ENCODE data around the gene APOL3. TPM values are rescaled to one million over a fixed set of nuclear protein-coding genes. Genes with fewer than 3 reads are reported as not detected.
"Not testable (repeated sequence)": the region's sequence is repeated elsewhere in the genome, so short reads cannot be mapped to it uniquely, and the experiment has no call there.

Gene APOL3
- total RNA-seq, 1 donor from 2014 or later: 131 TPM

DNA sequence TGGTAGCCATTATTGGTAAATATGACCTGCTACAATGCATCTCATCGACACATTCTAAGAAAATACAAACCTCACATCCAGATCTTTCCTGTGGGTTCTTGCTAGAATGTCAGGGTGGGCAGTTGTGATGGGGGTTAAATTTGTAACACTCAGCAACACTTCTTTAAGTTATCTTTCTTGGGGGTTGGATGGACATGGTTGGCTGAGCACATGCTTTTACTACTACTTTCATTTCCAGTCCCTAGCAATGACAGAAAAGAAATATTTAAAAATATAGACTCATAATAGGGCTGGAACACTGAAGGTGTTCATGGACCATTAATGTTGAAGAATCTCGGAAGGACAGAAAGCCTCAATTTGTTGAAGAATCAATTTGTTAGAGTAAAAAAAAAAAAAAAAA, 57.6 kb downstream of the APOL3 start:
- intact Hi-C loops (cut with micrococcal nuclease): no loop called here

GRCh38 chr22:36101756-36102155, 58.8 kb downstream of the APOL3 start:
- intact Hi-C loops (cut with micrococcal nuclease): no loop called here

DNA sequence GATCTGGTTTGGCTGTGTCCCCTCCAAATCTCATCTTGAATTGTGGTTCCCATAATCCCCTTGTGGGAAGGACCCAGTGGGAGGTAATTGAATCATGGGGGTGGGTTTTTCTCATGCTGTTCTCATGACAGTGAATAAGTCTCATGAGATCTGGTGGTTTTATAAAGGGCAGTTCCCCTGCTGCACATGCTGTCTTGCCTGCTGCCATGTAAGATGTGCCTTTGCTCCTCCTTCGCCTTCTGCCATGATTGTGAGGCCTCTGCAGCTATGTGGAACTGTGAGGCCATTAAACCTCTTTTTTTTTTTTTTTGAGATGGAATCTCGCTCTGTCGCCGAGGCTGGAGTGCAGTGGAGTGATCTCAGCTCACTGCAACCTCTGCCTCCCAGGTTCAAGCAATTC, 59.6 kb downstream of the APOL3 start:
- intact Hi-C loops (cut with micrococcal nuclease): not testable (repeated sequence)

GRCh38 chr22:36100134-36100824, 60.3 kb downstream of the APOL3 start:
- intact Hi-C loops (cut with micrococcal nuclease): no loop called here

DNA sequence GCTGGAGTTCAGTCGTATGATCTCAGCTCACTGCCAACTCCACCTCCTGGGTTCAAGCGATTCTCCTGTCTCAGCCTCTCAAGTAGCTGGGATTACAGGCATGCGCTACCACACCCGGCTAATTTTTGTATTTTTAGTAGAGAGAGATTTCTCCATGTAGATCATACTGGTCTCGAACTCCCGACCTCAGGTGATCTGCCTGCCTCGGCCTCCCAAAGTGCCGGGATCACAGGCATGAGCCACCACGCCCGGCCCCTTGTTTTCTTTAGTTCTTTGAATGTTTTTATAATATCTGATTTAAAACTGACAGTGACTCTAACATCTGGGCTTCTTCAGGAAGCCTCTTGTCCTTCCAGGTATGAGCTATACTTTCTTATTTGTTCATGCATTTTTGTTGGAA, 61.0 kb downstream of the APOL3 start:
- intact Hi-C loops (cut with micrococcal nuclease): not testable (repeated sequence)

GRCh38 chr22:36097880-36098279, 62.7 kb downstream of the APOL3 start:
- intact Hi-C loops (cut with micrococcal nuclease): no loop called here

GRCh38 chr22:36090772-36091171, 69.8 kb downstream of the APOL3 start:
- intact Hi-C loops (cut with micrococcal nuclease): not testable (repeated sequence)

Other genes starting within 250 kb of the APOL3 start
- gene RBFOX2, start 131.9 kb downstream of the APOL3 start, total RNA-seq: 0.98 and 1.0 TPM in 2 replicates
- gene APOL4, start 41.1 kb upstream of the APOL3 start, total RNA-seq: 0.98 and 1.8 TPM in 2 replicates
- 87.8 and 89.9 TPM in 2 replicates for gene APOL2, start 78.8 kb upstream of the APOL3 start, total RNA-seq
- gene APOL1, start 92.4 kb upstream of the APOL3 start, total RNA-seq: 56.8 and 62.5 TPM in 2 replicates
- 918 and 932 TPM in 2 replicates for gene MYH9, start 227.2 kb upstream of the APOL3 start, total RNA-seq